ENCODE measurements around the gene XYLT1.

XYLT1 gene

GRCh38 chr16:17130733-17131132, 340.0 kb downstream of the XYLT1 start:
- no peak for DNase-seq

DNA sequence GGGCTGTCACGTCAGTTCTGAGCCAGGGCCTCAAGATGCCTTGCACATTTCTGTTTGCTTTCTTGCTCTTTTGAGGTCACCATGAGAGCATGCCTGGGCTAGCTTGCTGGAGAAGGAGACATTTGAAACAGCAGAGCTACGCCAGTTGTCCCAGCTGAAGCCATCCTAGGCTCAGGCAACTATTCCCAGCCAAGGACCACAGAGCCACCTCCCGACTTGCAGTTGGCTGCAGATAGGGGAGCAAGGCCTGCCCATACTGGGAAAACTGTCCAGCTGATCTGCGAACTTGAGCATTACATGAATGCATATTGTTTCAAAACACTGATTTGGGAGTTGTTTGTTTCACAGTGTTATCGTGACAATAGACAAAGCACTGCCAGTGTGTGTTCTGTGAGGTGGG, 340.8 kb downstream of the XYLT1 start:
- no peak for DNase-seq

- DNase-seq: no peak
Measured at GRCh38 chr16:17128791-17129190, 342.0 kb downstream of the XYLT1 start.

DNA sequence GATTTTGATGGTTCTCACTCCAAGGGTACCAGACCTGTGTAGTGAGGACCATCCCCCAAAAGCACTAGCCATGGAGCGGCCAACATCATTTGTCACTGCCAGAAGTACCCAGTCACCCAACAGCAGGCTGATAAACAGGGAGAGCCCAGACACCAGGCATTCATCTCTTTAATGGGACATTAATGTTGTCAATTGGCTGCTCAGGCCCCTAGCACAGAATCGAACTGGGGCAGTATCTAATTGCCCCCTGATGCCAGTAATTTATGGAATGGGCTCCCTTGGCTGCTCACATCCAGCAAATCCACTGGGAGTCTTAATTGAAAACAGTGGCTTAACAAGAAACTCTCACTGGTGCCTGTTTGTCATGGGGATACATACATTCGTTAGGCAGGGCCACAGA, 344.6 kb downstream of the XYLT1 start:
- no peak for DNase-seq

DNA sequence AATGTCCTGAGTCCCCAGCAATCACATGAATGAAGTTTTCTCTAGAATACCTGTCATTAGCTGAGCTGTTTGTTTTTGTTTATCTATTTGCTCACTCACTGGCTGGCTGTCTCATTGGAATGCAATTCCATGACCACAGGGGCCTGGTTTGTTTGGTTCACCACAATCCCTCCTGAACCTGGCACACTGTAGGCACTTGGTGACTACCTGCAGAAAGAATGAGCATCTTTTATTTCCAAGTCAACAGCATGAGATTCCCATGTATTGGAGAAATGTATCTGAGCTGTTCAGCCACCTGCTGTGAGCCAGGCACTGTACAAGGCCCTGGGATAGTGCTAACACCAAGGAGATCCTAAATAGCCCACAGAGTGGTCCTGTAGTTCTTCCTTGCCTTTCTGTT, 345.1 kb downstream of the XYLT1 start:
- DNase-seq: peak; percentile 83

DNA sequence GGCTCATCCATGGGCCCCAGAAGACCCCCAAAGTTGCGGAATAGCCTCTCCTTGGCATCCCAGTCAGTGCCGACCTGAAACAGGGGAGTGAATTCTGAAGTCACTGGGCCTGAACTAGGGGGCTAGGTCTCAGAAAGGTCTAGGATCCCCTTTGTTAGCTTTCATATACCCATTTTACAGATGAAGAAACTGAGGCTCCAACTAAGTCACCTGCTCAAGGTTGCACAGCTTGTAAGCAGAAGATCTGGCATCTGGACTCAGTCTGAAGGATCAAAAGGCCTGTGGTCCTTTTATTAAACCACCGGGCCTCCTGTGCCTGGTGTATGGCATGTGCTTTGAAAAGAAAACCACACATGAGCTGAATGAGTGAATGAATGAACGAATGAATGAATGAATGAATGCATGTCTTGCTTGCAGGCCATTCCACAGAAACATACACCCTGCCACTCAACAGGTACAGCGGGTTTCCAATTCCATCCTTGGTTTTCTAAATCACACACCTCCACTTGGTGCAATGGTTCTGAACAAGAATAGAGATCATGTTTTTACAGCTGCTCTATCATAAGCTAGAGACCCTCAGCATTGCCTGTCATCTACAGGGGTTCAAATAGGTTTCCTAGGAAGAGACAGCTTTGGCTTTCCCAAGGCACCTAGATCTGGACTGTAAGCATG, 352.7 kb downstream of the XYLT1 start:
- DNase-seq: no peak

- DNase-seq: no peak
Measured at GRCh38 chr16:17116595-17117322, 354.0 kb downstream of the XYLT1 start.

GRCh38 chr16:17109413-17109812, 361.3 kb downstream of the XYLT1 start:
- no peak for DNase-seq

GRCh38 chr16:17108596-17108995, 362.2 kb downstream of the XYLT1 start:
- DNase-seq: no peak

GRCh38 chr16:17107450-17107849, 363.3 kb downstream of the XYLT1 start:
- no peak for DNase-seq

- DNase-seq: no peak
Measured at GRCh38 chr16:17106243-17106791, 364.4 kb downstream of the XYLT1 start.

DNA sequence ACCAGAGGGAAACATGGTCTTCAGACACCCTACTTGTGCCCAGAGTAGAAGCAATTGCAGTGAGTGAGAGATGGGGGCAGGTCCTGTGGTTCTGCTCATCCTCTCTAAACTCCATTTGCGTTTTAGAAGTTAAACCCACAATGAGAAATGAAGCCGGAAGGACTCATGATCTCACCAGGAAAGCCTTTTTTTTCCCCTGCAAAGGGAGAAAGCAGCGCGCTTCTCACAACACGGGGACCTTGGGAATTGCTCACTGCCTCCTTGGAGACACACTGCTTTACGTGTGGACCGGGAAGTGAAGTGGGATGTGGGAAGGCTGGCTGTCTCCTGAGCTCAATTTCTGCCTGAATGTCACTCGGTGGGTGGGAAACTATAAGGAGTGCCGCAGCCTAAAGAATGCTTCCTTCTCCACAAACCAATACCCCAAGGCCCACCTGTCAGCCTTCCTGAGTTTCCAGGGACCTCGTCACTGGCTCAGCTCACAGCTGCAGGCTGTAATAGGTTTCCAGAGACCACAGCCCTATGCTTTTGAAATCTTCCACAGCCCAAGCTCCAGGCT, 365.4 kb downstream of the XYLT1 start:
- no peak for DNase-seq

GRCh38 chr16:17104654-17105053, 366.1 kb downstream of the XYLT1 start:
- DNase-seq: no peak

DNA sequence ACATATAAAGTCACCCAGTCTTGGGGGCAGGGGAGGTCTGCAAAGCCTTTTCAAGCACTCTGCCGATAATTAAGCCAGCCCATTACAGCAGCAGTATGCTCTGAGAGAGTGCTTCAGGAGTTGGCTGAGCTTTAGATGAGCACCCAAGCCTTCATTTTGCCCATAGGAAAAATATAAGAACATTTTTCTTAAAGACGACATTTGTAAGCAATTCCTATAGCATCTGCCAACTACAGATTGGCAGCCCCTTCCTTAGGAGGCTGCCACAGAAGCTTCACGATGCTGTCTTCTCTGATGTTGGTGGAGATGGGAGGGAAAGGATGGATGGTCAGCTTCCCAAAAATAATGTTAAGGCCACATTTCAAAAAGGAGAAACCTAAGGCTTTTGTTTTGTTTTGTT, 367.5 kb downstream of the XYLT1 start:
- DNase-seq: no peak

DNA sequence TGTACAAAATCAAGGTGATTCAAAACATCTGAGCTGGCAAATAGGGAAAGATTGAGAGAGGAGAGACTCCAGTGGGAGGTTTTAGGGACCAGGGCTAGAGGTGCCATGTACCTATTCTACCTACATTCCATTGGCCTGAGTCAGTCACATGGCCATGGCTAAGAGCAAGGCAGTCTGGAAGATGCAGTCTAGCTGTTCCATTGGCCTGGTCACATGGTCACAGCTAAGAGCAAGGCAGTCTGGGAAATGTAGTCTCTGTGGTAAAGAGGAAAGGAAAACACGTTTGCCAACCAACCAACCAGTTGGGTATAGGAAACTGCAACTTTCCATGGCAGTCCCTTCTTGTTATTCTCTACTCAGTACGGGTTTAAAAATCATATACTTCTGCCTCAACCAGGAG, 369.1 kb downstream of the XYLT1 start:
- DNase-seq: peak; percentile 73

- no peak for DNase-seq
Measured at GRCh38 chr16:17098685-17099084, 372.1 kb downstream of the XYLT1 start.

GRCh38 chr16:17084130-17084529, 386.6 kb downstream of the XYLT1 start:
- no peak for DNase-seq

DNA sequence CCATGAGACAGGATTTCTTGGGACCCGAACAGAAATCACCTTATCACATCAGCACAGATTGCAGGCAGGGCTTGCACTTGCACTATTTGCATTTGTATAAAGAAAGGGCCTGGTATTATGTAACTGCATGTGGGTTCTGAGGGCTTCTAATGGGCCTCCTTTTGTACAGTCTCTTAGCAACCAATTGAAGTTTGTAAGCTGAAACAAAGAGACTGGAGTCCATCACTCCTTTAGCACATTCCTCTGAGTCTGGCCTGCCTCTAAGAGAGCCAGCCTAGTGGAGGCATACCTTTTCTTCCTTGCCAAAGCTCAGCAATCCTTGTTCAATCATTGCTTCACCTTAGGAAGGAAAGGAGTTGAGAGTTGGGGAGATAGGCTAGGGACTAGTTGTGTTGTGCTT, 387.1 kb downstream of the XYLT1 start:
- DNase-seq: no peak

GRCh38 chr16:17082095-17082882, 388.5 kb downstream of the XYLT1 start:
- DNase-seq: no peak

GRCh38 chr16:17080105-17080504, 390.7 kb downstream of the XYLT1 start:
- no peak for DNase-seq

DNA sequence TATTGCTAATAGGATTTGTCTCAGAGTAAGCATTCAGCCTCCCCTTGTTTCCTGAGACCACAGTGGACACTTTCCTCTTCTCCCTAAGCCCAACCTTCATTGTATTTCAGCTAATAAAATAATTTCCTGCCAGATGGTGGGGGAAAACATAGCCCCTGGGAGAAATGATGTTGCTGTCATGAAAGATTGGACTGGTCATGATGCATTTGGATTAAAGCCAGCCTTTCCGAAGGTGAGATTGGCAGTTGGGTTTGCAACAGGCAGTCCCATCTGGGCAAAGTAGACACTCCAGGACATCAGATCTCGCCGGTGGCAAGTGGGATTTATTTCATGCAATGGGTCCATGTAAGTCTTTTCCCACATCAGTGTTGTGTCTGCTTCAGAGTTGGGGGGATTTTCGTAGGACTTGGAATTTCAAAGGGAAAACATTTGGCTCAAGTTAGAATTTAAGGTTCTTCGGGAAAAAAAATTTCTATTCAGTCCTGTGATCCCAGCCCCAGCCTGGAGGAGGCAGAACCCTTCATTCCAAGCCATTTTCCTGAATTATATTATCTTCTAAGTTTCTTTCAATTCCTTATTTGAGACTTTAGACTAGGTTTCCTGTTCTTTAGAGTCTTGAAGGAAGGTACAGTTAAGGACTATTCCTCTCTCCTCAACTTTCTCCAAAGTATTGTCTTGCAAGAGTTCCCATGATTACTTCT, 391.7 kb downstream of the XYLT1 start:
- DNase-seq: no peak

- no peak for DNase-seq
Measured at GRCh38 chr16:17076818-17077498, 393.8 kb downstream of the XYLT1 start.

Measured in islet precursor cell (in vitro differentiated cells).